ENCODE results near the gene KASH5.

KASH5 gene

GRCh38 chr19:49389406-49389805 is 1.4 kb downstream of the KASH5 start:
- H3K36me3 ChIP-seq (ENCODE audit: control insufficient read depth in 2 of 2, insufficient read depth in 1 of 2, low read length in 2 of 2), result no peaks in the 10 kb centered on the region
- H3K4me1 ChIP-seq (ENCODE audit: control insufficient read depth, insufficient read depth, low read length), result no peaks in the 10 kb centered on the region
- CTCF ChIA-PET, result interaction anchor here (0.6 to 3.4 kb wide), 6 partner anchors 26 to 423 kb away, joined by 3 to 33 read pairs (median 4); partner anchors contain the start of genes DKKL1, GFY and PIH1D1
- POLR2A ChIA-PET, result no interaction called here
- H3K9me3 ChIP-seq (ENCODE audit: control insufficient read depth, insufficient read depth, low read depth, low read length), result no peaks in the 10 kb centered on the region
- H3K27ac ChIP-seq (ENCODE audit: extremely low read depth, low read depth, low read length), result no peak overlapping the region
- no peak overlapping the region for H3K4me3 ChIP-seq (ENCODE audit: low read depth, low read length)
- TF ChIP-seq PRDM2 (tag by site-specific recombination; IDR thresholded peaks at IDR 0.05; ENCODE audit: borderline replicate concordance) (no peak), ZNF18 (tag by site-specific recombination; IDR thresholded peaks at IDR 0.05) (no peak), ZNF658 (tag by site-specific recombination; IDR thresholded peaks at IDR 0.05) (no peak), ZNF555 (tag by site-specific recombination; conservative IDR thresholded peaks at IDR 0.05) (no peak), ZNF280C (tag by site-specific recombination; IDR thresholded peaks at IDR 0.05) (no peak), ZFP69B (tag by site-specific recombination; IDR thresholded peaks at IDR 0.05) (no peak), ZNF266 (tag by site-specific recombination; IDR thresholded peaks at IDR 0.05; ENCODE audit: low read depth) (no peak), ZNF514 (tag by site-specific recombination; IDR thresholded peaks at IDR 0.05) (no peak), ZNF10 (tag by site-specific recombination; IDR thresholded peaks at IDR 0.05) (no peak), ZNF175 (tag by site-specific recombination; IDR thresholded peaks at IDR 0.05) (no peak), ZBTB1 (tag by site-specific recombination; IDR thresholded peaks at IDR 0.05) (no peak), ZNF777 (tag by site-specific recombination; IDR thresholded peaks at IDR 0.05; ENCODE audit: borderline replicate concordance) (no peak), ZSCAN16 (tag by site-specific recombination; IDR thresholded peaks at IDR 0.05) (no peak), SCRT2 (tag by site-specific recombination; IDR thresholded peaks at IDR 0.05) (no peak)

- ChIA-PET POLR2A (interaction anchor here (1.4 kb wide), 1 partner anchor 63 kb away, joined by 3 read pairs; the partner anchor contains the start of gene ALDH16A1), CTCF (interaction anchor here (0.6 to 5.0 kb wide), 22 partner anchors 10 to 422 kb away, joined by 3 to 59 read pairs (median 9); partner anchors contain the start of genes DKKL1, GFY, PIH1D1 and SLC17A7)
- H3K27ac ChIP-seq (ENCODE audit: extremely low read depth, low read depth, low read length), result no peak overlapping the region
- TF ChIP-seq ATF2 (tag by site-specific recombination; IDR thresholded peaks at IDR 0.05; ENCODE audit: low read depth), result no peak
- TF ChIP-seq ZNF561 (tag by site-specific recombination; IDR thresholded peaks at IDR 0.05; ENCODE audit: borderline replicate concordance), result no peak
- no peak for TF ChIP-seq ZNF398 (tag by site-specific recombination; IDR thresholded peaks at IDR 0.05)
- peak; percentile 39; the same call in 1 of the 2 replicates for TF ChIP-seq ZFHX2 (tag by site-specific recombination; conservative IDR thresholded peaks at IDR 0.05)
- no peak for TF ChIP-seq ZNF529 (tag by site-specific recombination; IDR thresholded peaks at IDR 0.05; ENCODE audit: insufficient replicate concordance)
- TF ChIP-seq ZNF791 (tag by site-specific recombination; IDR thresholded peaks at IDR 0.05), result no peak
- TF ChIP-seq ZNF335 (tag by site-specific recombination; conservative IDR thresholded peaks at IDR 0.05), result peak; percentile 59; the same call in 1 of the 2 replicates
Observed at GRCh38 chr19:49390131-49390928, 2.3 kb downstream of the KASH5 start.

More at GRCh38 chr19:49390131-49390928, 2.3 kb downstream of the KASH5 start:
- no peak overlapping the region for H3K4me3 ChIP-seq (ENCODE audit: low read depth, low read length)
- no peaks in the 10 kb centered on the region for H3K36me3 ChIP-seq (ENCODE audit: control insufficient read depth in 2 of 2, insufficient read depth in 1 of 2, low read length in 2 of 2)
- H3K9me3 ChIP-seq (ENCODE audit: control insufficient read depth, insufficient read depth, low read depth, low read length), result no peaks in the 10 kb centered on the region
- no peaks in the 10 kb centered on the region for H3K4me1 ChIP-seq (ENCODE audit: control insufficient read depth, insufficient read depth, low read length)

All from HEK293 (cell line).